ENCODE results near the gene VSTM4.

Gene VSTM4

DNA sequence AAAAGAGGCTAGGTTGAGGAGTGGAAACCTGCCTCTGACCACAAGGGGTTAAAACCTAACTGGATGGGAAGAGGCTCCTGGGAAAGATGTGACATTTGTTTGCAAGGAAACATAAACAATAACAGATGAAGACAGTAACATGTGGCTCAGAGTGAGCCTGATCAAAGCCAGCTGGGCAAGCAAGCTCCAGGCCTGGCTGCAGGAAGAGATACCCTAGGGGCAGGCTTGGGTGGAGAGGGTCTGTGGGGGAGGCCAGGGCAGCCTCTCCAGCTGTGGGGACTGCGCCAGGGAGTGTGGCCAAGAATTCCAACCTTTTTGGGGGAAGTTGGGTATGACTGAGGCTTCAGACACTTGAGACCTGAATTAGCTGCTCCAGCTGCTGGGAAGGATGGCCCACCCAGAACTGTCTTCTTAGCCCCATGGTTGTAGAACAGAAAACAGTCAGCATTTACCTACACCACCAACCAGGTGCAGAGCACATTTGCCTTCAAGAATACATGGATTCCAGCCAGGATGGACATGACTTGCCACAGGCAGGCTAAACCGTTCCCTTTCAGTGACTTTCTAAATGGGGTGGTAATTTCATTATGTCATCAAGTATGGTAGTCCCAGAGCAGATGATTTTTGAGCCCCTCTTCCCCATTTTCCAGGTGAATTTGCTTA, 28.9 kb upstream of the VSTM4 start:
- DNase-seq, result no peak

DNA sequence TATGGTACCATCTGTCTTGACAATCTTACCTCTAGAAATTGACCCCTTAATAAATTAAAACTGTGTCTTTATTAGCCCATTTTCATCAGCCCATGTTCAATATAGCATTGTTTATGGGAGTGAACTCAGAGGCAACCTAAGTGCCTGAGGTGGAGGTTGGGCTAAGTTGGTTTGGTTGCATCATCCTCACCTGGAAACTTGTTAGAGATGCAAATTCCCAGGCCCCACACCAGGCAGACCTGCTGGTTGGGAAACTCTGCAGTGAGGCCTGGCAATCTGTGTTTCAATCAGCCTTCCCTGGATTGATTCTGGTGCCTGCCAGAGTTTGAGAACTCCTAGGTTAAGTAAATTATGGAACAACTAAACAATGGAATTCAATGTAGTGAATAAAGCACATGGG, 27.9 kb upstream of the VSTM4 start:
- DNase-seq, result no peak

DNA sequence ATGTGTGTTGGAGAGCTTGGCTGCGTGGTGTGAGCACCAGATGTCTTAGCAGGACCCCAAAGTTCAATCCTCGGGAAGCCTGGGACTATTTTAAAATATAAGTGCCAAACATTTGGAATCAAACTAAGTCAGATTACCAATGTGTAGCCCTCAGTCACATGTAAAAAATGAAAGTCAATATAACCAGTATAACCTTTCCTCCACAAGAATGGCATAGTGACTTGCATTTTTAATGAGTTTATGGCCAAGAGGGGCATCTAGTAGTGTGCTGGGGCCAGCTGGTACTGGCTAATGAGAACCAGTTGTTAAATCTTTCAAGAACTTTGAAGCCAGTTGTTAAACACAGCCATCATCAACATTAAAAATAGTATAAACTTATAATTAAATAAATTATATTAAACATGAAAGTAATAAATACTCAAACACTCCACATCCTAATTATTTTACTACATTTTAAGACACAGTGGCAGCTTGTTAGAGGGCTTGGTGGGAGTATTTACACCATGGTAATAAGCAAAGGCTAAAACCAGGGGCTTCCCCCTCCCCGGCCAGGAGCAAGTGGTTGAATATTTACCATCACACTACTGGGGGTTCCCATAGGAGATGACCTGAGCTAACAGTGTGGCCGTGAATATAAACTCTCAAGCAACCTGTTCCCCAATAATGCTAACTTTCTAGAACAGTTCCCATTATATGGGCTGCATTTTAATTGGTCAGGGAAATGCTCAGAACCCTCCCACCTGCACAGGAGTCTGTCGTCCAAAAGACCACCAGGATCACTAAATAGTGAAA, 26.4 kb upstream of the VSTM4 start:
- DNase-seq, result no peak

DNA sequence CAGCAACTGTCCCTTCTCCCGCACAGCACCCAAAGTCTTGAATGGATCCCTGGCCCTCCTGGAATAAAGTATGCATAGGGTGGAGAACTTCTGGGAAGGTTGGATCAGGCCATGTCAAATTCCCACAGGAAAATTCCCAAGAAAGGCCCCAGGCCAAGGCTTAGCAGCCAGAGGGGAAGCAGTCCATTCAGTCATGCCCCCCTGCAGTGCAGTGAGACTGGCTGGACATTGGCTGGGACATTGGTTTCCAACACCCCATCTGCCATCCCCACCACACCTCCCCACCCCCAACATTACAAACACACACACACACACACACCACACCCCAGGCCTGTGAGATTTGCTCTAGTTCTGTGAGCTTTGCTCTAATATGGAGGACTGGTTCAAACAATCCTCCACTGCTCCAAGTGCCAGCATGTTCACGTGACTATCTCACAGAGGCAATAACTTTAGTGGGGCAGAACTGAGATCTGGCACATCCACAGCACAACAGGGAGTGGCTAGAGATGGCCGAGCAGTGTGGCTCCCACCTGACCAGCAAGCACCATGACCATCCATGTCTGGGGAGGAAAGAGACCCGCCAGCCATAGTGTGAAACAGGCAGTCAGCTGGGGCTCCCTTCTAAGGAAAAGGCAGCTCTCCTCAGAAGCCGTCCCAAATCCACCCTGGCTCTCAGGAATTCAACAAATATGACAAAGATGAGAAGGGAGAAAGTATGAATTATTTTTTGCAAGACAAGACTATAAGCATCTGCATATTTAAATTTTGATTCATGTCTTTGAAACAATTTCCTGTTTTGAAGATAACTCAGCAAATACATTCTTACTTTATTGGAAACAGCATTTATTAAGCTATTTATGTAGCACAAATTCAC, 25.2 kb upstream of the VSTM4 start:
- no peak for DNase-seq

- DNase-seq, result no peak
Measured at GRCh38 chr10:49139846-49140195, 24.5 kb upstream of the VSTM4 start.

- DNase-seq, result no peak
Measured at GRCh38 chr10:49139028-49139845, 23.9 kb upstream of the VSTM4 start.

DNA sequence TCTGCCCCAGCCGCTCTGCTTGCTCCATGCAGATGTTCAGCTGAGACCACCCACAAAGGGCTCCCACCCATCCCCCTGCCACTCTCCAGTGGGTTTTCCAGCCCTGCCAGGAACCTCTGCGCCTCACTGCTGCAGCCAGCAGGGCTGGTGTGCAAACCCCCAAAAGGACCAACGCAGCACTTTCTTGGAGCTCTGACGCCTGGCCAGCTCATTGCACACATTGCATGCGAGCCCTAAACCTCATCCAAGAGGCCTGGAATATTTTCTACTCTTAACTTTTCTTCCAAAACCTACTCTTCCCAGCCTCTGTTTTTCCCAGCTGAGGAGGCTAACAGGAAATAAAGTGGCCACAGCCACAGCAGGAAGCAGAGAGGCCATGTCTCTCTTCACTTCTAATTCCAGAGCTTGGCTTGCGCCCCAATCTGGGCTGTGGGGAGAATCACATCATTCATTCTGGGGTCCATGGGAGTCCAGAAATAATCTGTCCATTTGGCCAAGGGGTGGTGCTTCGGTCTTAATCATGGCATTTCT, 23.1 kb upstream of the VSTM4 start:
- no peak for DNase-seq

DNA sequence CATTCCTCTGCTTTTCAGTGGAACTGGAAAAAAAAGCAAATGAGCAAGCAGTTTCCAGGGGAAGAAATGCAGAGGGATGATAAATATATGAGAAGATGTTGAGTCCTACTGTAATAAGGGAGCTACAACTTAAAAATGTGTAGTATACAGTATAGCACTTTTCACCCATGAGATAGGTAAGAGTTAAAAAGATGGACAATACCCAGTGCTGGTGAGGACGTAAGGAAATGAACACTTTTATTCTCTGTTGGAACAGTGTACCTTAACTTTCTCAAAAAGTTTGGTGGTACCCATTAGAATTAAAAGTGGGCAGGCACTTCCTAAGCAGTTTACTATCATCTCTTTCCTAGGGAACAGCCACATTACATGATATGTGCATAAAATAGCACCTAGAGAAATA, 21.2 kb upstream of the VSTM4 start:
- no peak for DNase-seq

- no peak for DNase-seq
Measured at GRCh38 chr10:49135575-49136313, 20.4 kb upstream of the VSTM4 start.

GRCh38 chr10:49134327-49134726, 19.0 kb upstream of the VSTM4 start:
- no peak for DNase-seq

DNA sequence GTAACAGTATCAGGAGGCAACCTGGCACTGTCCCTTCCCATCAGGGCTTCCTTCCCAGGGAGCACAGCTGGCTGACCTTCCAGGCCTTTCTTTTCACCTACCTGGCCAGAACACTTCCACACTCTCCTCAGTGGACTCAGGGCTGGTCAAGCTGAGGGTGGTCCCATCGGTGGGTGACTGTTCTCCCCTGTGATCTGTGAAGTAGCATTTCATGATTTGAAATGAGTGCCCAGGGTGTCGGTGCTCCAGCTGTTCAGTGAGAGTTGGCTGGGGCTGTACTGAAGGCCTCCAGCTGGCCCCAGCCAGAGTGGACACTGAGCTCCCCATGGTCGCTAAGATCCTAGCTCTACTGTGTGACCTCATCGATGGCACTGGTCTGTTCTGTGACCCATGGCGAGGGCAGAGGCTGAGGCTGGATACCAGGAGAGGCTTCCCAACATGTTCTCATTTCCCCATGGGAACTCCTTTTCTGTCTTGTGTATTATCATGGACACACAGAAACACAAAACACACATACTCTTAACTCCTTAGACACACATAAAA, 18.5 kb upstream of the VSTM4 start, which contains the start of gene FAM170B:
Gene FAM170B, minus strand, starts transcription at position 316 of the 543 bp plus-strand sequence. Its CDS starts 103 bp downstream, at position 213.
- no peak for DNase-seq

DNA sequence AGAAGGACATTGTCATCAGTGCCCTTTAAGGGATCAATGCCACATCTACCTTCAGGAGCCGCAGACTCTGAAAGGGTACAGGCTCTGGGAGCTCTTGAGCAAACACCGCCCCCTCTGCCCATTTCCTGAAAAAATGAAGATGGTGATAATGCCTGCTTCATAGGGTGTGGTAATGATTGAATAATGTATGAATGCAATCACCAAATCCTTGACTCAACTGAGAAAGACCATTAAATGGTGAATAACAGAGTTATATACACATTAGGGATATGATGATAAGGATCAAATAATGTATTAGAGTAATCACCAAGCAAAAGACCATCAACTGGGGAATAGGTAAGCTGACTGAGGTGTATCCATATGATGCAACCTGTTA, 17.0 kb upstream of the VSTM4 start:
- no peak for DNase-seq

- no peak for DNase-seq
Measured at GRCh38 chr10:49131507-49132361, 16.4 kb upstream of the VSTM4 start.

- DNase-seq, result no peak
Measured at GRCh38 chr10:49129376-49129775, 14.1 kb upstream of the VSTM4 start.

- no peak for DNase-seq
Measured at GRCh38 chr10:49128854-49129253, 13.5 kb upstream of the VSTM4 start.

- no peak for DNase-seq
Measured at GRCh38 chr10:49123981-49124950, 8.9 kb upstream of the VSTM4 start.

DNA sequence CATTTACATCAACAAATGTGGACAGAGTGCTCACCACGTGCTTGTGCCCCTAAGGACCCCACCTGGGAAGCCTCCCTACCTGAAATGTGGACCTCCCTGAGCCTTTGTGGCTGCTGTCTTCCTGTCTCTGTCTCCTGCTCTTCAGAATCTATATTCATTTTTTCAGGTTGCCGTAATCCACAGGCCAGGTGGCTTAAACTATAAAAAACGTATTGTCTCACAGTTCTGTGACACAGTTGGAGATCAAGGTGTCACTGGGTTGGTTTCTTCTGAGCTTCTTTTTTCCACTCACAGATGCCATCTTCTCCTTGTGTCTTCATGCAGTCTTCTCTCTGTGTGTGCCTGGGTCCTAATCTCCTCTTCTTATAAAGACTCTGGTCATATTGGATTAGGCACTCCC, 5.6 kb upstream of the VSTM4 start:
- no peak for DNase-seq

- no peak for DNase-seq
Measured at GRCh38 chr10:49119746-49120145, 4.4 kb upstream of the VSTM4 start.

Measured in right kidney (tissue), 1 donor.